Myocyte (in vitro differentiated cells): ENCODE data around the gene NTM. TPM values are rescaled to one million over a fixed set of nuclear protein-coding genes. Genes with fewer than 3 reads are reported as not detected.

ENCODE experiments used
- DNase-seq: peaks from one replicate; pipeline ENCODE4 v3.0.0-alpha.2; 2012; ENCODE audit warnings: low read depth
- total RNA-seq: library from RNA; depleted of rRNA; stranded (reverse); fragments of >200 nt; gene quantifications from 2 replicates; pipeline ENCODE4 v1.2.3, GENCODE V29; 2014

NTM gene
- total RNA-seq, 1 donor from 2014 or later, result 41.5 TPM

DNA sequence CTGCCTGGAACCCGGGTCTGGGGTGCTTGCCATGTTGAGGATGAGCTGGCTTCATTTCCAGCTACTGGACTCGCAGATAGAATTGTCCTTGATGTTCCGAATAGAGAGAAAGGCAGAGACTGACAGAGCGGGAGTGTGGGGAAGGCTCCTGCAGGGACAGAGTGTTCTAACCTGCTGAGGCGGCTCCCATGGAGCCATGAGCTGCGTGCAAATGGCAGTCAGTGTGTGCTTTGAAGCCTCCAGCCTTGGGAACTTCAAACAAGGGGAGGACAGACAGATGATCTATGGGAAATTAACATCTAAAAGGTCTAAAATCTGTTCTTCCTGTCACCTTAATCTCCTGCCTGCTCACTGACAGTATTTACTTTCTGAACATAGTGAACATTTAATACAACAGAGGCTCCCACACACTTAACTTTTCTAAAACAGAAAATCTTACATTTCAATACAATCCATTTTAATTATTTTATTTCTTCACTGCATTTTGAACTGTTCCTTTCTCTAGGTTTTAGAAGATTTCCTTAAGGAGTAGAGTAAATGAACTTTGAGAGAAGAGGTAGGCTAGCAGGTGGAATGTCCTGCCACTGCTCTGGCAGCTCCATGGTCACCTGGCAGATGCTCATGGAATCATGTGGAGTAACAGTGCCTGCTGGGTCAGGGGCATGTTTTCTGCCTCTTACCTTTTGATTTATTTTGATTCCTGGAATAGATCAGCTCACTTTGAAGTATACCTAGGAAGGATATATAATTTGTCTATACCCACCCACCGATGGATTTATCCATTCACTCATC, 481.7 kb downstream of the NTM start:
- DNase-seq, result no peak

DNA sequence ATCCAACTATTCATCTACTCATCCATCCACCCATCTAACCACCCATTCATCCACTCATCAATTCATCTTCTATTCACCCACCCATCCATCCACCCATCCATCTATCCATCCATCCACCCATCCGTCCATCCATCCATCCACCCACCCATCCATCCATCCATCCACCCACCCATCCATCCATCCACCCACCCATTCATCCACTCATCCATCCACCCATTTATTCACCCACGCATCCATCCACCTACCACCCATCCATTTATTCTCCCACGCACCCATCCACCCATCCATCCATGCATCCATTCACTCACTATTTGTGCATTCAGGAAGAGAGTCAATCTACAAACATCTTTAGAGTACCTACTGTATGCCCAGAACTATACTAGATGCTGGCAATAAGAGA, 482.3 kb downstream of the NTM start:
- DNase-seq, result no peak

DNA sequence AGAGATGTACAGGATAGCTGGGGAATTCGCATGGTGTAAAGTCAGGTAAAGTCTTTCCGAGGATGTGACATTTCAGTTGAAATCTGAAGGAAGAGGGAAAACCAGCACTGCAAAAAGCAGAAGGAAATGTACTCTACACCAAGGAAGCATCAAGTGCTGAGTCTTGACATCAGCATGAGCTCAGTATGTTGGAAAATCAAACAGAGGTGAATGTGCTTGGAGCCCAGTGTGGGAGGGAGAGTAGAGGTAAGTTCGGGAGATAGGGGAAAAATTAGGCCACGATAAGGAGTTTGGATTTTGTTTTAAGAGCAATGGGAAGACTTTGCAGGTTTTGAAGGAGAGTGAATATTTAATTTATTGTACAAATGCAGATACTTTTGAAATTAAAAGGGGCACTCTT, 484.0 kb downstream of the NTM start:
- DNase-seq, result no peak

DNA sequence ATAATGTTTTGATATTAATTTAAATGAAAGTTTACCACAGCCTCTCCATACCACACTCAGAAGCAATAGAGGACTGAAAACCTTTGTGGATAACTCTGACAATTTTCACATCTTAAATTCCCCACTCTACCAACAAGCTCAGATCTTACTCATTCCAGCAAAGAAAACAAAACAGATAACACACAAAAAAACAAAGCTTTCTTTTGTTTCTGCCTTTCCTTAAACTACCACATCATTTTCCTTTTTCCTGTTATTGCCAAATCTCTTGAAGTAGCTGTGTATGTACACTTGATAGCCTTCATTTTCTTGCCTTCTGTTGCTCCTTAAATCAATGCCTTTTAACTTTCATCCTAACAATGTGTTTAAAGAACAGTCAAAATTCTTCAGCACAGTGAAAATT, 484.9 kb downstream of the NTM start:
- DNase-seq, result no peak

DNA sequence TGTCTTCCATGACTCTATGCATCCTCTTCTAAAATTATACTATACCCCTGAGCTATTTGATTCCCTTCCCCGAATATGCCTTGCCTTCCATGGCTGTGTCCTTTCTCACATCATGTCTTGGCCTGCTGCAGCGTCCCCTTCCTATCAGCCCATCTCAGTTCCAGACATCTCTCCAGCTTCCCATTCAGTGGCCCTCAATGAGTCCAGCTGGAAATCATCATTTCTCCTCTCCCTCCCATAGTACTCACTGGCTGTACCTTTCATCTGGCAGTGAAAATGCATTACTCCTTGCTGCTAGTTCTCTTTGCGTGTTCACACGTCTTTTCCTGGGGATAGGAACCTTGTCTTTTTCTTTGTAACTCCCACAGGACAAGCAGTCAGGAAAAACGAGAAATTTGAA, 486.8 kb downstream of the NTM start:
- DNase-seq, result no peak

DNA sequence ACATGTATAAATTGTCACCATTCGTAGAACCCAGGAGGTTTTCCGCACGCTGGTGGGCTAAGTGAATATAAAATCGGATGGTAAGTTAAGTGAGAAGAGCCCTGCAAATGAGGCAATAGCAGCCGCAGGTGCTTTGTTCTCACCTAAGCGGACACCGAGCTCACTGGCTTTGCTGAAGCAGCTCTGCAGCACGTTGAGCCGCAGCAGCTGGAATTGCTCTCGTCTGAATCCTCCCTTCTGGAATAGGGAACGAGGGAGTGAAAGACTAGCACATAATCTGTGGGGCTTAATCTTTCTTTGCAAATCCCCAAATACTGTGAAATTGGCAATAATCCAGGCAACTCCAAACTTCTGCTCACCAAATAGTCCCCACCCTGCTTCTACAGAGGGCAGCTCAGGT, 488.1 kb downstream of the NTM start:
- no peak for DNase-seq

DNA sequence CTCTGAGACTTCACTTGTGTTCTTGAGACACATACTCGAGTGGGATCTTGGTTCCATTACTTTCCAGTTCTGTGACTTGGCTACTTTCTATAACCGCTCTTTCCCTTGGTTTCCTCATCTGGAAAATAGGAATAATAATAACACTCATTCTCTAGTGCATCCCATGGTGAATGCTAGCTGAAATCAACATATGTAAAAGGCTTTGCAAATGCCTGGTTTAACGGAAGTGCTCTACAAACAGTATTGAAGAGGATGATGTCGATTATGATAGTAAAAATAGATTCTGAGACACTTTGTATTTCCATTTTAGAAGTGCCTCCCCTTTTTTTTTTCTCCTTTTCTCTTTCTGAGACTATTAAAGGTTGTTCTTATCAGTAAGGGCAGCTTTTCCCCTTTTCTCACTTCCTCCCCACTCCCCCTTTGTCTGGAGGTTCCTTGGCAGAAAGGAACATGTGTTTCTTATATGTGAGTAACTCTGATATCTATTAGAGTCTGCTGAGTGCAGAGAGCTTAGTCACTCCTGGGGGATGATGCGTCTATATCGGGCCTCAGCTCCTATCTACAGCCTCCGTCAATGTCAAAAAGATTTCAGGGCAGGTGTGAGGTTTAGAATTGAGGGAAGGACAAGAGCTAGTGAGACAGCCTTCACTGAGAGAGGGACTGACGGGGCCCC, 489.3 kb downstream of the NTM start:
- DNase-seq, result peak; percentile 19

DNA sequence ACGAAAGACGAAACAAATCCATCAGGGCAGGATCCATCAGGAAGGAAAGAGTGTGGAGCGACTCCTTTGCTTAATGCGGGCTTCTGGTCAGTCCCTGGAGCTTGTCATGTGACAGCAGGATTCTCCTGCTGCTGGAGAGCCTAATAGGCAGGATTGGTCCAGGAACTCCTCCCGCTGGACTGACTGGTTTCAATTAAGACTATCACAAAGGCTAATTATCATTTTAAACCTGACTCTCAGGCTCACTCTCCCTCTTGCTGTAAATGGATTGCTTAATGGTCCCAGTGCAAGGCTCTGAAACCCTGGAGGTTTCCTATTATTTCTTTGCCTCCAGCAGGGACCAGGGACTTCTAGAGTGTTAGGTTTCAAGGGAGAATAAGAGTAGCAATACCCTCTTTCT, 493.8 kb downstream of the NTM start:
- DNase-seq, result no peak

DNA sequence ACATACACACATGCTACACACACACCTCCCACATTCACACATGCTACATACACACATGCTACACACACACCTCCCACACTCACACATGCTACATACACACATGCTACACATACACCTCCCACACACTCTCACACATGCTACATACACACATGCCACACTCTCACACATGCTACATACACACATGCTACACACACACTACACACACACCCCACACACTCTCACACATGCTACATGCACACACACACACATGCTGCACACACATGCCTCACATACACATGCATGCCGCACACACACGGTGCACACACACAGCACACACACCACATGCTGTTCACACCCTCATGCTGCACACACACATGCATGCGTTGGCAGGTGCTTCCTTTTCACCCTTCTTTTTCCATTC, 495.4 kb downstream of the NTM start:
- no peak for DNase-seq

DNA sequence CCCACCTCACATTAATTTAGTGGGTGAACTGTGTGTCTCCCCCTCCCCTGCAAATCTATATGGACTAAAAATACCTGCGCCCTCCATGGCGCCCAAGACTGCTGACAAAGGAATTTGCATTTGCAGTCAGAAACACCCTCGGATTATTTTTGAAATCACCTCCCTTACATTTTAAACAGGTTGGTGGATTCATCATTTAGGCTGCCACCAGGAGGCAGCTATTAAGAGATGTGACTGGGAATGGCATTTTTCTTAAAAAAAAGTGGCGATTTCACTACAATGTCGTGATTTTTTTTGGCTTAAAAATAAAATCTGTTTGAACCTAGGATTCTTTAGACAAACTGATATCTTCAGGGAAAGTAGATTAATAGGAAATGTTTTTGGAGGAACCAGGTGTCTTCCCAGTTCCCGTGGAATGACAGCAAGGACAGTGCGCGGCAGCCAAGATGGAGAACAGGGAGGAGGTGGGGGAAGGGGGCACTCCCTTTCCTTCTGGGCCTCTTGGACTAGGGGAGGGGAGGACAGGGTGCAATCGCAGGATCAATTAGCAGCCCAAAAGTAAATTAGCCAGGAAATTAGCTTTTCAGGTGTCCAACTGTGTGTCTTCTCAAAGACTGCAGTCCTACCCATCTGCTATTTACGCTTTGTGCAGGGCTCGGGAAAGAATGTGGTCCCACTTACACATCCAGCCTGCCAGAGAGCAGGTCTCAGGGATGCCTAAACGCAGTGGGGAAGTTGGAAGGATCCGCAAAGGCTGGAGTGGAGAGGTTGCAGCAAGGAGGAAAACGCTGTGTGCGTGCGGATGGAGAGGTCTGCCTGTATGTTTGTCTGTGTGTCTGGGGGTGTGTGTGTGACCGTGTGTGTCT, 496.4 kb downstream of the NTM start:
- no peak for DNase-seq

DNA sequence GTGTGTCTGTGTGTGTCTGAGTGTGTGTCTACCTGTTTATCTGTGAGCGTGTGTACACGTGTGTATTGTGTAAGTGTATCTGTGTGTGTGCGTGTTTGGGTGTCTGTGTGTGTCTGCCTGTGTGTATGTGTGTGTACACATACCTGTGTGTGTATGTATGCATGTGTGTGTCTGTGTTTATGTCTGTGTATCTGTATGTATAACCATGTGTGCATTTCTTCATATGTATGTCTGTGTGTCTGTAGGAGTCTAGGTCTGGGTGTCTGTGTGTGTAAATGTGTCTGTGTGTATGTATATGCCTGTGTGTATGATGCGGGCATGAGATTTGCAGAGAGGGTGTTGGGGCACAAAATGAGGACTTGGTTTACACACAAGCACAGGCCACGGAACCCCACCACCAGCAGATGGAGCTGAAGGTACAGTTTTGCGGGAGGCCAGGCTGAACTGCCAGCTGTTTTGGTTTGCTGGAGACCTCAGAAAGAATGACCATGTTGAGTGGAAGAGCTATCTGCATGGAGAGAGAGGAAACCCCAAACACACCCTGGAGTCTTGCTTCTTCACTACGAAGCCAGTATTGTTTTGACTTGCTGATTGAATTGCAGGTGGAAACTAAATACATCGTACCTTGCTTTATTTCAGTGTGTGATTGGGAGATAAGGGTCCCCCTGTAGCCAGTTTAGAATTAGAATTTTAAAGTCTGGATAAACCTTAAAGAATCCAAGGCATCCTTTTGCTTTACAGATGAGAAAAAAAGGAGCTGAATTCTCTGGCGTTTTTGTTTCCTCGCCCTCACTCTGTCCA, 497.2 kb downstream of the NTM start:
- peak; percentile 91 for DNase-seq

DNA sequence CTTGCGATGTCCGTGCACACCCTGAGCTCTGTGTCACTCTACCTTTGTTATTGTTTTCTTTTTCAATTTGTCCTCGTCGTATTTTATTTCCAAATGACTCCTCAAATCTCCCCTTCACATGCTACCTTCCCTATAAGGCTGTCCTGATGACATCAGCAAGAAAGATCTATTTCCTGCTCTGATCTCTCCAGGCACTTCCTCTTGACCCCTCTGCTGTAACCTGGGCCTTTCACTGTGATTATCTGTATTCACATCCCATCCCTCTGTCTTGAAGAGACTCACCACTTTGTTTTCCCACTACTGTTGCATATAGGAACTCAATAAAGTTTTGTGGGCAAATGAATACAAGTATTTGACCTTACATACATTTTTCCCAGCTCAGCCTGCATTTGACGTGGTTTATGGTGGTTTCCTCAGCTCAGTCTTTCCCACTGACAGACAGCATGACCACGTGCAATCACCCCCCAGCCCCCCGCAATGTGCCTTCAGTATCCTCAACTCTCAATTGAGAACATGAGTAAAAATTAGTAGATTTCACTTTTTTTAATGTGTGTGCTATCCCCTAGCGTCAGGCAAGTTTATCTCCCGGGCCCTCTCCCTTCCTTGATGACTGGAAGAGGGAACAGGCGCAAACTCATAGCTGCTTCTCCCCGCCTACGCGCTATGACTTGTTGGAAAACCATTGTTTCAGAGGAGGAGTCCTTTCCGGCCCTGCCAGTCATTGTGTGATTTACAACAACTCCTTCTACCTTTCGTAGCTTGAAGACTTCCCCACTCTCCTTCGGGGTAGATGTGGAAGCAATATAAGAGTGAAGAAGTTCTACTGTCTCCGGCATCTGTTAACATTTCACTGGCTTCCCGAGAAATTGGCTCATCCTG, 498.5 kb downstream of the NTM start:
- DNase-seq, result no peak

DNA sequence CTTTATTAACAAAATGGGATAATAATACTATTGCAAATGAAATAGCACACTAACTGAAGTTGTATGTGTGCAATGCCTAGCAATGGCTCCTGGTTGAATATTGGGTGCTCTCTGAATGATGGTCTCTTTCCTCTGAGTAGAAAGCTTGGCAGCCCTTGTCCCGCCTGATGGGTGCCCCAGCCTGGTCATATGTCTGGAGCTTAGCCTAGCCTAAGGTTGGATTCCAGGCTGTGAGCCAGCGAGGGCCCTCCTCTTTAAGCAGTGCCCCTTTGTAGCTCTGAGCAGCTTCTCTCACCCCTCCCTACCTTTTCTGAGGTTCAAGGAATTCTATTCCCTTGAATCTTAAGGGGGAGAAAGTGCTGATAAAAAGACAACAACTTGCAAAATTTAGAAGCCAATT, 499.9 kb downstream of the NTM start:
- no peak for DNase-seq

DNA sequence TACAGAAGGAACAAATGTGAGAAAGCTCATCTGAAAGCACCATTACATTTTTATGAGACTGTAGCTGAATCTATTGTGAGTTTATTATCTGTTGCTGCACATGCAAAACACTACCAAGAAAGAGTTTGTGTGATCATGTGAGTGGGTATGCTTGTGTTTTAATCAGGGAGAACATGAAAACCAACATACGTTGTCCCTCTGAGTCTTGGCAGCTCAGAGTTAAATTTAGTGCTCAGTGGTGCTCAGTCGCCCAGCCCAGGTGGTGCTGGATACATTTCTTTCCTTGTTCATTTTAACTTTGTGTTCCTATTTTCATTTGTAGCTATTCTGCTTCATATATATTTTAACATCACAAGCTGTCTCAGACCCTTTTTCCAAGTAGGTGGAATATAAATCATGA, 500.6 kb downstream of the NTM start:
- DNase-seq, result no peak

DNA sequence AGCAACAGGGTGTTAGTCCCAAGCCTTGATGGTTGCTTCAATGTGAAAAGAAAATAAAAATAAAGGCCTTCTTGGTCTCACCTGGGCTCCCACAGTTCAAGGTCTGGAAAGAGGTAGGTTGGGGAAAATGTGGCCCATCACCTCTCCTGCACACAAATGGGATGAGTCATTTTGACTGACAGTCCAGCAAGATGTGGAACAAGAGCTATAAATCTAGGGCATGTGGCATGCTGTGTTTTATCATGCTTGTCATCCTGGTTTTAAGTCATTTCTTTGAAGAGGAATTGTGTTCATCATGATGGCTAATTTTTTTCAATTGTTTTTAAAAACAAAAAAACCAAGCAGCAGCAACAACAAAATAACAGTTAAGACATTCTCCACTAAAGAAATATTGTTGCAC, 503.7 kb downstream of the NTM start:
- no peak for DNase-seq

DNA sequence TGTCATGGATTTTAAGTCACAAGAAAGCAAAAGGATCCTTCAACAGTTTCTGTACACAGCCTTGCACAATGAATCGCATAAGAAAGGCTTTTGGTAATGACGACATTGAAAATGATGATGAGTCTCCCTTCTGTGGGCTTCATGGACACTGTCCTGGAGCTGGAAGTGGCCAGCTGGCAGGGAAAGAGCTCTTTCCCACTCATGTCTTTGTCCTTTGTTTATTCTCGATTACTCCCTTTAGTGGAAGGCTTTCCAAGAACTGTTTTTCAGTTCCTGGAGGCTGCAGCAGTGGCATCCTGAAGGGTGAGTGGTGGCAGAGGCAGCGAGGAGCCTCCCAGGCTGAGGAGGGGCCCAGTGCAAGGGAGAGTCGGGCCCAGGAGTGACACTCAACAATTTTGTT, 505.2 kb downstream of the NTM start:
- DNase-seq, result no peak

DNA sequence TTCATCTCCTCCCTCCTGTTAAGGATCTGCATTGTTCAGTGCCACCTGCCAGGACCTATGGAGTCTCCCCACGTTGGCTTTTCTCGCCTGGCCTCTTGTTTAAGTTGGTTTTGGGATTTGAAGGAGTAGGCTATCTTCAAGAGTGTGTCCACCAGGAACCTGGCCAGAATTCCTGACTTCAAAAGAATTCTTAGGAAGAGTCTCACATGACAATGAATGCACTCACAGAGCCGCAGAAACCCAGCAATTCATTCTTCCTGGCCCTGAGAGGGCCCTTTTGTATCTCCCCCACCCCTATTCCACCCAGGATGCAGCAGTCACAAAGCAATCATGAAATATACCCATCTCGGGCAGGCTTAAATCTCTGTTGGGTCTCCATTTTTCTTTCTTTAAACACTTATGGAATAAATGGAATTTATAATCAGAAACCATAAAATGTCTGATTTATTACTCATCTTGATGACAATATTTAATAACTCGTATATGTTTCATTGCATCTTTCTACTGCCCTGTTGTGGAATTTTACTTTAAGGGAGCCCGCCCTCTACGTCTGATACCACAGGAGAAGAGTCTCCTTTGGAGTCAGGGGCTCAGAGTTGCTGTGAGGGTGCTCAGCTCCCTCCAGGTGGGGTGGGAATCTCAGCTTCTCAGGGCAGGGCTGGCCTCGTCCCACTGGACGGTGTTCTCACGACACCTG, 507.0 kb downstream of the NTM start:
- no peak for DNase-seq

DNA sequence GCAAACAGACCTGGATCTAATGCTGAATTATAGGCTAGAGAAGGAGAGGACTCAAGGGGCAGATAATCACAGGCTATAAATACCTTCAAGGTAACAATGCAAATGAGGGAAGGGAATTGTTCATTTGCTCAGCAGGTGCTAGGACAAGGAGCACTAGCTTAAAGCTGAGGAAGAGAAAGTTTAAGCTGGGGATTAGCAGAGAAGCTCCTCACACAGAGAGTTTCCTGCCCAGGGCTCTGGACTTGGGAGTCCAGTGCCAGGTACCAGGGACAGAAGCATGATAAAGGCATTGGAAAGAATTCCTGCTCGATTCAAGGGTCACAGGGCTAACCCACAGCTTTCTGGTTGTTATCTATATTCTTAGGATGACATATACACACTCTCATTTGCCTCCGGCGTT, 509.9 kb downstream of the NTM start:
- no peak for DNase-seq

DNA sequence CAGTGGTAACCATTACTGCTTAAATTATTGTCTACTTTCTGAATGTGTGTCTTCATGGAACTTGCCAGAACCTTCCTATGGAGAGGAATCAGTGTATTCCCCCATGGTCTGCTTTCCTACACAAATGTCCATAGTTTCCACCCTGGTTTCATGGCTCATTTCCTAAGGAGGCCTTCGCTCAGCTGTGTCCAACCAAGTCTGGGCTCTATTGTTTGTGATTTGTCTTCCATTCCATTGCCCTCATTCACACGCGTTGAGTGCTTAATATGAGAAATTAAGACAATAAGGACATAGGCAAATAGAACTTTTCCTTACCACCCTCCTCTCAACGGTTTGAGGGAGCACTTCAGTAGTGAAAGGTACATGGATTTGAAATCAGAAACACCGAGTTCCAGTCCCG, 510.6 kb downstream of the NTM start:
- no peak for DNase-seq

DNA sequence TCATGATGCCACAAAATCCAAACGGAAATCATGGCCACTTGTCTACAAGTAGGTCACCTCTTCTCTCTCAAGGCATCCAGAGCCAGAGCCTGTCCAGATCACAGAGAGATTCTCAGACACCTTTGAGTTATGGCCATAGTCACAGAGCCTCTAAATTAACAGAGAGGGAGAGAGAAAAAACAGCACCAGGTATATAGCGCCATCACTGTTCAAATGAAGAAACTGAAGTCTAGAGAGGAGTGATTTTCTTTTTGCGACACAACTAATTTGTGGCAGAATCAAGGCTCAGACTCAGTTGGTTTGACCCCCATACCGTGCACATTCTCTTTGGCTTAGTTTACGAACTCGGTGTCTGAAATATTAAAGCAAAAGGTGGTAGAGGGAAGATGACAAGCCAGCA, 512.9 kb downstream of the NTM start:
- no peak for DNase-seq
